Mucosa of descending colon (tissue), 3 donors: ENCODE data around the gene CT47C1. TPM values are rescaled to one million over a fixed set of nuclear protein-coding genes. Genes with fewer than 3 reads are reported as not detected.

Experiments
- ATAC-seq: fragments of 200-7000 bp; cut with Tn5 transposase; one replicate; pipeline ENCODE4 v1.9.1; 2020; ENCODE audit warnings: mild to moderate bottlenecking, moderate library complexity
- DNase-seq, 3 donors: peaks; one replicate each; pipeline ENCODE4 v3.0.0-alpha.2; 2020
- H3K36me3 ChIP-seq: fragments of 200-600 bp; one replicate; pipeline ENCODE4 v1.8.0; 2021; ENCODE audit warnings: low read depth, mild to moderate bottlenecking
- H3K4me1 ChIP-seq: fragments of 200-600 bp; one replicate; pipeline ENCODE4 v1.8.0; 2021; ENCODE audit warnings: low read depth, mild to moderate bottlenecking
- H3K4me3 ChIP-seq: fragments of 200-600 bp; one replicate; pipeline ENCODE4 v1.8.0; 2021; ENCODE audit warnings: mild to moderate bottlenecking
- H3K9me3 ChIP-seq: fragments of 200-600 bp; one replicate; pipeline ENCODE4 v1.8.0; 2021; ENCODE audit warnings: mild to moderate bottlenecking
- CTCF ChIP-seq: fragments of 200-600 bp; IDR thresholded peaks from one replicate; pipeline ENCODE4 v1.8.0; 2022; ENCODE audit warnings: antibody characterized with exemption, mild to moderate bottlenecking
- intact Hi-C, 2 donors: fragments of 100-400 bp; cut with DNase I in 1 of 2; cut with micrococcal nuclease in 1 of 2; formaldehyde crosslinking; loops; one replicate each; pipeline versions ENCODE4 v1.11.0 to v1.11.1; 2022; cut with DNase I, micrococcal nuclease
- total RNA-seq, 3 donors: library from RNA; stranded (reverse); fragmentation: NEBNext Ultra II Directional in 2 of 3; extraction: Animal tissue kit (Norgen Biotek cat#: 25700) in 2 of 3; gene quantifications; one replicate each; pipeline versions ENCODE4 v1.2.1 to v1.2.4, GENCODE V29; 2021 to 2023
- donor health status: DM: no; HTN: no; CAD: no; lungs with moderate emphysema.
- donor health status: DM: no; HTN: no; CAD: no.
- donor health status: DM: no; HTN: yes; CAD: no.

CT47C1 gene
- total RNA-seq, 3 donors from 2014 or later: not detected

- no peak for TF ChIP-seq CTCF
- no peak for ATAC-seq
Observed at GRCh38 chrX:119090627-119091026, 17.8 kb downstream of the CT47C1 start.

GRCh38 chrX:119093991-119094735 lies 21.4 kb downstream of the CT47C1 start:
- peak in 1 of 3 donors; percentile 1 for DNase-seq
- no peak for TF ChIP-seq CTCF
- ATAC-seq: peak; percentile 69
- Histone ChIP-seq H3K4me3 (no peak overlapping the region), H3K4me1 (peaks cover 2% of the 10 kb centered on the region), H3K9me3 (no peaks in the 10 kb centered on the region), H3K36me3 (no peaks in the 10 kb centered on the region)
- intact Hi-C loops: no loop called here

More at GRCh38 chrX:119090627-119091026, 17.8 kb downstream of the CT47C1 start:
- intact Hi-C loops: no loop called here
- Histone ChIP-seq H3K36me3 (no peaks in the 10 kb centered on the region), H3K4me1 (peaks cover 2% of the 10 kb centered on the region), H3K9me3 (no peaks in the 10 kb centered on the region), H3K4me3 (no peak overlapping the region)
- DNase-seq: no peak

DNA sequence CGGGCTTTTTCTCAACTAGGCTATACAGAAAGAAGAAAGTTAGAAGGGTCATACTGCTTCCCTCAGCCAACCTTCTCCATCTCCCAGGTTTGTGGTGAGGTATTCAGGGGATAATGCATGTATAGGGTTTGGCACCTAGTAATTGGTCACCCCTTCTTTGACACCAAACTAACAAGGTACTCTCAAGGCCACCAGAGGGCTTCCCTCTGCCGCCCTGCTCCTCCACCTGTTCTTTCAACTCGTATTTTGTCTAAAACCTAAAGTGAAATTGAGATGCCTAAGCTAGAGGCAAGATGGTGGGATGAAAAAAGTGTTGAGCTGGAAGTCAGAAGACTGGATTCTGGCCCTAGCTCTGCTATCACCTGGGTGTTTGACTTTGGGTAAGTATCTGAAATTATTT lies 22.0 kb downstream of the CT47C1 start:
- intact Hi-C loops: no loop called here
- Histone ChIP-seq H3K9me3 (no peaks in the 10 kb centered on the region), H3K4me3 (no peak overlapping the region), H3K4me1 (peaks cover 2% of the 10 kb centered on the region), H3K36me3 (no peaks in the 10 kb centered on the region)
- TF ChIP-seq CTCF: no peak
- ATAC-seq: no peak
- no peak for DNase-seq

DNA sequence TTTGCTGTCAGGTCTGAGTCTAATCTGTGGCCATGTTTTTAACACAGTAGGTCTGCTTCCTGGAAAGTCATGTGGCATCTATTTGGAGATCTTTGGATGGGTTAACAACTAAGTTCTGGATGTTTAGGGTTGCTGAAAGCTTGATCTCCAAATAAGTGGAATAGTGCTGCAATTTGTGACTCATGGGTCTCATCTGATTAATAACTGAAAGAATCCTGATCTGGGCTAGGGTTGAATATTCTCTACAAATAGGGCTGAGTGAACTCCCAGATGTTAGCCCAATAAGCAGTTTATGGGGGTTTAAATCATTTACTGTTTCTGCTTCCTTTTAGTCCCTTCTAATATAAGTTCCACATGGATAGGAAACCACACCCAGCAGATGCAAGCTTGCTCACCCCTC lies 23.1 kb downstream of the CT47C1 start:
- ATAC-seq (no peak), DNase-seq (no peak)
- no peak overlapping the region for H3K4me3 ChIP-seq
- no peaks in the 10 kb centered on the region for H3K36me3 ChIP-seq
- H3K4me1 ChIP-seq: peaks cover 2% of the 10 kb centered on the region
- no peak for TF ChIP-seq CTCF
- no peaks in the 10 kb centered on the region for H3K9me3 ChIP-seq
- intact Hi-C loops: no loop called here

- ATAC-seq (no peak), DNase-seq (no peak)
- no peaks in the 10 kb centered on the region for H3K36me3 ChIP-seq
- no peak for TF ChIP-seq CTCF
- H3K4me3 ChIP-seq: no peak overlapping the region
- intact Hi-C loops: no loop called here
- no peaks in the 10 kb centered on the region for H3K4me1 ChIP-seq
- no peaks in the 10 kb centered on the region for H3K9me3 ChIP-seq
Observed at GRCh38 chrX:119101168-119101567, 28.4 kb downstream of the CT47C1 start.
